SJCRH30 (cell line): Measurements from ENCODE around the gene UPK3A. TPM values are rescaled to one million over a fixed set of nuclear protein-coding genes. Genes with fewer than 3 reads are reported as not detected.
A peak's percentile ranks its signal among the peaks of the same experiment; 100 is the strongest.

Experiments used
- DNase-seq, 2 experiments: peaks; one replicate each; pipeline ENCODE4 v3.0.0-alpha.2; 2015 to 2020
- H3K27ac ChIP-seq: fragments of 250-450 bp; sonication (Bioruptor Pico); 2 replicates; pipeline ENCODE4 v1.5.1; 2020; ENCODE audit warnings: mild to moderate bottlenecking, moderate library complexity
- H3K27me3 ChIP-seq: fragments of 250-450 bp; sonication (Bioruptor Pico); 2 replicates; pipeline ENCODE4 v1.5.1; 2020; ENCODE audit warnings: mild to moderate bottlenecking, moderate library complexity
- H3K36me3 ChIP-seq: fragments of 250-450 bp; sonication (Bioruptor Pico); 2 replicates; pipeline ENCODE4 v1.5.1; 2020; ENCODE audit warnings: mild to moderate bottlenecking, moderate library complexity
- H3K4me1 ChIP-seq: fragments of 250-450 bp; sonication (Bioruptor Pico); 2 replicates; pipeline ENCODE4 v1.5.1; 2020; ENCODE audit warnings: mild to moderate bottlenecking, moderate library complexity
- H3K4me3 ChIP-seq: fragments of 250-450 bp; sonication (Bioruptor Pico); 2 replicates; pipeline ENCODE4 v1.5.1; 2020; ENCODE audit warnings: mild to moderate bottlenecking, moderate library complexity
- H3K9me3 ChIP-seq: fragments of 250-450 bp; sonication (Bioruptor Pico); replicated peaks from 2 replicates; pipeline ENCODE4 v1.5.1; 2020; ENCODE audit warnings: mild to moderate bottlenecking, moderate library complexity
- total RNA-seq: library from RNA; depleted of rRNA; stranded (reverse); fragments of >200 nt; shearing (Covaris generic); gene quantifications from 2 replicates; pipeline ENCODE4 v1.2.3, GENCODE V29; 2014

UPK3A gene
- total RNA-seq, 1 experiment from 2014 or later: not detected

DNA sequence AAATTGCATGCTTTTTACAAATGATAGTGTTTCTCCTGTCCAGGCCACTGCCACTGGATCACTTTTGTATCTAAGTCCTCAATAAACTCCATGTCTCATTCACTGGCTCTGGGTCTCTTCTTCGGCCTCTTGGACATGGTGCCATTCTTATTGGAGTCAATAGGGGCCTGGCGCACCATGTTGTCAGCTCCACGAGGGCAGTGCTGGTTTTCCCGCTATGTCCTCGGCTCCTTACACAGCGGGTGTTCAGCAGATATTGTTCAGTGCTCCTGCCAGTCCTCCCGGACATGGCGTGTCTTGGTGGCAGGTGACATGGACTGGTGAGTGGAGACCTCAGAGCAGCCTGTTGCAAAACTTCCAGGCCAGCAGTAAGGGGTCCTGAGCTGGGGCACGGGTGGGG lies 21.4 kb downstream of the UPK3A start:
- DNase-seq: no peak
- Histone ChIP-seq H3K36me3 (no peaks in the 10 kb centered on the region), H3K27me3 (no peaks in the 10 kb centered on the region), H3K4me1 (peaks cover 2% of the 10 kb centered on the region; the same call in 1 of the 2 replicates), H3K27ac (no peak overlapping the region), H3K4me3 (no peak overlapping the region), H3K9me3 (no peaks in the 10 kb centered on the region)

GRCh38 chr22:45308391-45308956 lies 23.7 kb downstream of the UPK3A start:
- DNase-seq: no peak

GRCh38 chr22:45308957-45309421 lies 24.2 kb downstream of the UPK3A start:
- no peaks in the 10 kb centered on the region for H3K27me3 ChIP-seq
- H3K4me3 ChIP-seq: peak overlapping the region; percentile 85
- no peak for DNase-seq
- no peak overlapping the region; the same call in 1 of the 2 replicates for H3K27ac ChIP-seq
- H3K9me3 ChIP-seq: no peaks in the 10 kb centered on the region
- H3K36me3 ChIP-seq: no peaks in the 10 kb centered on the region
- H3K4me1 ChIP-seq: peaks cover 2% of the 10 kb centered on the region; the same call in 1 of the 2 replicates

More at GRCh38 chr22:45308391-45308956, 23.7 kb downstream of the UPK3A start:
- Histone ChIP-seq H3K36me3 (no peaks in the 10 kb centered on the region), H3K4me3 (no peak overlapping the region), H3K27ac (no peak overlapping the region), H3K27me3 (no peaks in the 10 kb centered on the region), H3K9me3 (no peaks in the 10 kb centered on the region), H3K4me1 (peaks cover 2% of the 10 kb centered on the region; the same call in 1 of the 2 replicates)

DNA sequence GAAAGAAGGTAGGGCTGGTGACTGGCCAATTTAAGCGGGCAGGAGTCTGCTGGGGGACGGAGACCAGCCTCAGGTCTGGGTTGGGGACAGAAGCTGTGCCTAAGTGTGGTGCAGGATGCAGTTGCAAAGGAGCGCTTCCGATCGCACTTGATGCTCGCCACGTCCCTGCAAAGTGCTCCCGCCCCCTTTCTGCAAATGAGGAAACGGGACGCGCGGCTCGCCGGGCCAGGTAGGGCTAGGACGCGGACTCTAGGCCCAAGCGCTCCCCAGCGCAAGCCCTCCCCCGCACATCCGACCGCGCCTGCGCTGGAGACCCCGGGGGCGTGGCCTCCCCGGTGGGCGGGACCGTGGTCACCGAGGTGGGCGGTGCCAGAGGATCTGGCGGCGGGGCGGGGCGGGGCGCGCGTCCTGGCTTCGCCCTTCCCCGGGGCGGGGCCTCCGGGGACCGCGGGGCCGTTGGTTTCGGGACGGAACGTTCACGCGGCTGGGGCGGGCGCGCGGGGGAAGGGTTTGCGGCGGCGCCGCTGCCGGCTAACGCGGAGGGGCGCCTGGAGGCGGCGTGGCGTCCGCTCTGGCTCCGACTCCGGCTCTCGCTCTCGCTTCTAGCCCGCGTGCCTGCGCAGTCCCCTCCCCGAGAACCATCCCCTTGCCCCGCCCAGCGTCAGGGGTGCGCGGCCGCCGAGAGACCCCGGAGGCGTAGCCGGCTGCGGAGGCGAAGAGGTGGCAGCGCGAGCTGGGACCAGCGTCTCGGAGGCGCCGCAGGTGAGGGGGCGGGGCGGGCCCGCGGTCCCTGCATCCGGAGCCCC lies 24.9 kb downstream of the UPK3A start, which contains the start of gene FAM118A:
FAM118A (plus strand) TSS at position 513 of the 806 bp plus-strand sequence. CDS start 12,446 bp downstream, outside the sequence.
- peak; percentile 83 to 88 for DNase-seq
- Histone ChIP-seq H3K4me1 (peaks cover 2% of the 10 kb centered on the region; the same call in 1 of the 2 replicates), H3K27ac (peak within 1 kb of the TSS; percentile 54; the same call in 1 of the 2 replicates), H3K36me3 (no peaks in the 10 kb centered on the region), H3K9me3 (no peaks in the 10 kb centered on the region), H3K4me3 (peak within 1 kb of the TSS; percentile 85), H3K27me3 (no peaks in the 10 kb centered on the region)

DNA sequence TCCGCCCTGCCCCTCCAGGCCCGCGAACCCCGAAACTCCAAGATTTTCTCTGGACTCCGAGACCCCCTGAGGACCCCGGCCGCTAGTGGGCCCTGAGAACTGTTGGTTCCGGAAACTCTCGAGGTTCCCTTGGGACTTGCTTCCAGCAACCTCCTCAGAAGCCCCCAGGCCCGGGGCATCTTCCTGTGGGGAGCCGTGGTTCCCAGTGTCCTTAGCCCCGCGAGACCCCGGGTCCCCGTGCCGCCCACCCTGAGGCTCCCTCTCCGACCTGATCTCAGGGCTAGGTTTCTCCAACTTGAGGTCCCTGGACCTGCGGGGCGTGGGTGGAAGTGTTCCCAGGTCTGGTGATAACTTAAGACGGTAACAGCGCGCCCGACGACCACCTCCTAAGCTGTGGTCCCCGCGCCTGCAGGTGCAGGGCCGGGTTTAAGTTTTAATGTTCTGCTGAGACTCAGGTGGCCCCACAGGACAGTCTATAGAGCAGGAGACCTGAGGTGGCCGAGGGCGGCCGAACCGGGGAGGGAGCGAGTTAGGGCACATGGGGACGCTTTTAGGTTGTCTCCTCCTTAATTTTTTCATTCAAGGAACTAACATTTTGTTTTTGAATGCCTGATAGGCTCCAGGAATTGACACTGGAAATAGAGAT lies 25.7 kb downstream of the UPK3A start:
- H3K27ac ChIP-seq: peak overlapping the region; percentile 54; the same call in 1 of the 2 replicates
- H3K9me3 ChIP-seq: no peaks in the 10 kb centered on the region

GRCh38 chr22:45310977-45311531 lies 26.3 kb downstream of the UPK3A start:
- no peak overlapping the region for H3K27ac ChIP-seq
- DNase-seq: no peak
- no peaks in the 10 kb centered on the region for H3K36me3 ChIP-seq
- no peak overlapping the region for H3K4me3 ChIP-seq
- no peaks in the 10 kb centered on the region for H3K9me3 ChIP-seq
- H3K27me3 ChIP-seq: no peaks in the 10 kb centered on the region
- peaks cover 2% of the 10 kb centered on the region; the same call in 1 of the 2 replicates for H3K4me1 ChIP-seq

More for the DNA sequence above, 25.7 kb downstream of the UPK3A start:
- Histone ChIP-seq H3K36me3 (no peaks in the 10 kb centered on the region), H3K4me3 (peak overlapping the region; percentile 85), H3K27me3 (no peaks in the 10 kb centered on the region), H3K4me1 (peaks cover 2% of the 10 kb centered on the region; the same call in 1 of the 2 replicates)
- DNase-seq: peak in 1 of 2 experiments; percentile 18

DNA sequence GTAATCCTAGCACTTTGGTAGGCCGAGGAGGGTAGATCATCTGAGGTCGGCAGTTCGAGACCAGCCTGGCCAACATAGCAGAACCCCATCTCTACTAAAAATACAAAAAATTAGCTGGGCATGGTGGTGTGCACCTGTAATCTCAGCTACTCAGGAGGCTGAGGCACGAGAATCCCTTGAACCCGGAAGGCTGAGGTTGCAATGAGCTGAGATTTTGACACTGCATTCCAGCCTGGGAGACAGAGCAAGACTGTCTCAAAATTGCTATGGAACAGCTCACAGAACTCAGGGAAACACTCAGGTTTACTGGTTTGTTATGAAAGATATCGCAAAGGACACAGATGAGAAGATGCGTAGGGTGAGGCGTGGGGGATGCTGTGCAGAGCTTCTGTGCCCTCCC lies 27.7 kb downstream of the UPK3A start:
- no peak overlapping the region for H3K27ac ChIP-seq
- no peaks in the 10 kb centered on the region for H3K9me3 ChIP-seq
- DNase-seq: no peak
- H3K4me3 ChIP-seq: no peak overlapping the region
- H3K4me1 ChIP-seq: peaks cover 2% of the 10 kb centered on the region; the same call in 1 of the 2 replicates
- no peaks in the 10 kb centered on the region for H3K36me3 ChIP-seq
- no peaks in the 10 kb centered on the region for H3K27me3 ChIP-seq

GRCh38 chr22:45312856-45313255 lies 28.1 kb downstream of the UPK3A start:
- peaks cover 4% of the 10 kb centered on the region; the same call in 1 of the 2 replicates for H3K4me1 ChIP-seq
- DNase-seq: no peak

GRCh38 chr22:45314054-45314721 lies 29.4 kb downstream of the UPK3A start:
- H3K27ac ChIP-seq: no peak overlapping the region
- H3K4me3 ChIP-seq: no peak overlapping the region
- no peaks in the 10 kb centered on the region for H3K9me3 ChIP-seq
- no peaks in the 10 kb centered on the region for H3K27me3 ChIP-seq
- peaks cover 6% of the 10 kb centered on the region; the same call in 1 of the 2 replicates for H3K4me1 ChIP-seq
- H3K36me3 ChIP-seq: no peaks in the 10 kb centered on the region
- no peak for DNase-seq

More at GRCh38 chr22:45312856-45313255, 28.1 kb downstream of the UPK3A start:
- no peaks in the 10 kb centered on the region for H3K36me3 ChIP-seq
- no peaks in the 10 kb centered on the region for H3K27me3 ChIP-seq
- no peak overlapping the region for H3K4me3 ChIP-seq
- H3K9me3 ChIP-seq: no peaks in the 10 kb centered on the region
- no peak overlapping the region for H3K27ac ChIP-seq

GRCh38 chr22:45314786-45315185 lies 30.0 kb downstream of the UPK3A start:
- DNase-seq: no peak
- Histone ChIP-seq H3K9me3 (no peaks in the 10 kb centered on the region), H3K36me3 (no peaks in the 10 kb centered on the region), H3K27me3 (no peaks in the 10 kb centered on the region), H3K4me3 (no peak overlapping the region), H3K4me1 (peaks cover 10% of the 10 kb centered on the region), H3K27ac (no peak overlapping the region)

GRCh38 chr22:45316796-45317526 lies 32.2 kb downstream of the UPK3A start:
- no peak overlapping the region for H3K4me3 ChIP-seq
- H3K36me3 ChIP-seq: no peaks in the 10 kb centered on the region
- H3K27ac ChIP-seq: no peak overlapping the region
- no peak for DNase-seq
- H3K4me1 ChIP-seq: peaks cover 13% of the 10 kb centered on the region
- no peaks in the 10 kb centered on the region for H3K9me3 ChIP-seq
- no peaks in the 10 kb centered on the region for H3K27me3 ChIP-seq

GRCh38 chr22:45317551-45318167 lies 32.9 kb downstream of the UPK3A start:
- Histone ChIP-seq H3K4me1 (peaks cover 13% of the 10 kb centered on the region), H3K27me3 (no peaks in the 10 kb centered on the region), H3K9me3 (no peaks in the 10 kb centered on the region), H3K27ac (peak overlapping the region; percentile 40; the same call in 1 of the 2 replicates), H3K4me3 (0 out of 2 replicates have a peak overlapping the region, but pooled peaks have one; percentile 26), H3K36me3 (no peaks in the 10 kb centered on the region)
- DNase-seq: peak; percentile 13 to 24

- H3K27ac ChIP-seq: peak overlapping the region; percentile 40
- no peaks in the 10 kb centered on the region for H3K36me3 ChIP-seq
- peak; percentile 72 to 81 for DNase-seq
- peaks cover 13% of the 10 kb centered on the region for H3K4me1 ChIP-seq
- no peaks in the 10 kb centered on the region for H3K9me3 ChIP-seq
- H3K4me3 ChIP-seq: peak overlapping the region; percentile 26
- H3K27me3 ChIP-seq: no peaks in the 10 kb centered on the region
These were observed 33.4 kb downstream of the UPK3A start for GRCh38 chr22:45318168-45318557.
